Measurements from ENCODE around the gene DOCK2. TPM values are rescaled to one million over a fixed set of nuclear protein-coding genes. Genes with fewer than 3 reads are reported as not detected.

DOCK2 gene
- polyA plus RNA-seq, 3 donors, result 57.5 to 178 (median 115) TPM

- H3K27me3 ChIP-seq (ENCODE audit: control insufficient read depth in 2 of 2, insufficient read depth in 2 of 2, low read length in 2 of 2), result no peaks in the 10 kb centered on the region
- Mint-ChIP-seq H3K9me3 (no peaks in the 10 kb centered on the region), H3K27me3 (ENCODE audit: low read depth in 3 of 3) (peaks cover 0 to 3% (median 0%) of the 10 kb centered on the region in 3 donors), H3K4me1 (peaks cover 30% of the 10 kb centered on the region), H3K36me3 (peaks cover 64 to 73% of the 10 kb centered on the region in 2 donors), H3K4me3 (no peak overlapping the region), H3K27ac (peak overlapping the region in 4 of 7 donors; percentile 55 to 73 (median 61))
- H2AFZ ChIP-seq (ENCODE audit: insufficient read depth, low read depth, low read length, poor library complexity, severe bottlenecking), result no peak overlapping the region
- H3K4me3 ChIP-seq (replicated peaks in 1 of 3; ENCODE audit: low read depth in 2 of 3, low read length in 3 of 3), result no peak overlapping the region
- WGBS (ENCODE audit: insufficient coverage), result no CpG with 5 or more reads among the region's 1 CpG
- no peak for DNase-seq
- H3K27ac ChIP-seq (ENCODE audit: low read depth in 1 of 2, low read length in 2 of 2), result peak overlapping the region in 1 of 2 donors; percentile 65
- H3K36me3 ChIP-seq (replicated peaks in 1 of 2; ENCODE audit: control insufficient read depth in 1 of 2, insufficient read depth in 2 of 2, low read length in 2 of 2), result peaks cover 46 to 93% of the 10 kb centered on the region in 2 donors
- H3K9me3 ChIP-seq (replicated peaks in 1 of 2; ENCODE audit: control insufficient read depth in 1 of 2, insufficient read depth in 1 of 2, low read length in 2 of 2), result no peaks in the 10 kb centered on the region
- peaks cover 93% of the 10 kb centered on the region for H4K20me1 ChIP-seq (ENCODE audit: insufficient read depth, low read length)
- H3K4me1 ChIP-seq (ENCODE audit: control insufficient read depth in 1 of 2, insufficient read depth in 2 of 2, low read length in 2 of 2), result peaks cover 13 to 17% of the 10 kb centered on the region in 2 donors
- H3K9ac ChIP-seq (ENCODE audit: insufficient read depth, low read length, poor library complexity, severe bottlenecking), result no peak overlapping the region
- no peak overlapping the region for H3K4me2 ChIP-seq (replicated peaks; ENCODE audit: extremely low read depth, low read length, poor library complexity, severe bottlenecking)
- no peak for TF ChIP-seq CTCF (IDR thresholded peaks at IDR 0.05)
- H3K79me2 ChIP-seq (ENCODE audit: insufficient read depth, low read length), result peaks cover 34% of the 10 kb centered on the region
- intact Hi-C loops (cut with micrococcal nuclease), result no loop called here
Observed at GRCh38 chr5:169789417-169789940, 152.4 kb downstream of the DOCK2 start.

GRCh38 chr5:169791251-169791650, 154.2 kb downstream of the DOCK2 start:
- Histone ChIP-seq H3K79me2 (ENCODE audit: insufficient read depth, low read length) (peaks cover 25% of the 10 kb centered on the region), H3K27ac (ENCODE audit: low read depth in 1 of 2, low read length in 2 of 2) (peak overlapping the region in 1 of 2 donors; percentile 18), H3K27me3 (ENCODE audit: control insufficient read depth in 2 of 2, insufficient read depth in 2 of 2, low read length in 2 of 2) (no peaks in the 10 kb centered on the region), H3K9me3 (replicated peaks in 1 of 2; ENCODE audit: control insufficient read depth in 1 of 2, insufficient read depth in 1 of 2, low read length in 2 of 2) (no peaks in the 10 kb centered on the region), H4K20me1 (ENCODE audit: insufficient read depth, low read length) (peaks cover 95% of the 10 kb centered on the region), H2AFZ (ENCODE audit: insufficient read depth, low read depth, low read length, poor library complexity, severe bottlenecking) (no peak overlapping the region), H3K4me1 (ENCODE audit: control insufficient read depth in 1 of 2, insufficient read depth in 2 of 2, low read length in 2 of 2) (peaks cover 13 to 17% of the 10 kb centered on the region in 2 donors), H3K36me3 (replicated peaks in 1 of 2; ENCODE audit: control insufficient read depth in 1 of 2, insufficient read depth in 2 of 2, low read length in 2 of 2) (peaks cover 47 to 93% of the 10 kb centered on the region in 2 donors), H3K4me2 (replicated peaks; ENCODE audit: extremely low read depth, low read length, poor library complexity, severe bottlenecking) (no peak overlapping the region), H3K9ac (ENCODE audit: insufficient read depth, low read length, poor library complexity, severe bottlenecking) (no peak overlapping the region), H3K4me3 (replicated peaks in 1 of 3; ENCODE audit: low read depth in 2 of 3, low read length in 3 of 3) (no peak overlapping the region)
- no peak for DNase-seq
- intact Hi-C loops (cut with micrococcal nuclease), result no loop called here
- Mint-ChIP-seq H3K4me1 (peaks cover 30% of the 10 kb centered on the region), H3K9me3 (no peaks in the 10 kb centered on the region), H3K27ac (peak overlapping the region in 1 of 7 donors; percentile 55), H3K27me3 (ENCODE audit: low read depth in 3 of 3) (peaks cover 0 to 3% (median 0%) of the 10 kb centered on the region in 3 donors), H3K4me3 (no peak overlapping the region), H3K36me3 (peaks cover 69 to 80% of the 10 kb centered on the region in 2 donors)
- WGBS (ENCODE audit: insufficient coverage), result 92% methylated on average over 1 of the region's 4 CpGs
- no peak for TF ChIP-seq CTCF (IDR thresholded peaks at IDR 0.05)

All from CD14-positive monocyte (primary cell).